GM18517 (cell line): Measurements from ENCODE around the gene EOLA1.
"Not testable (repeated sequence)": the region's sequence is repeated elsewhere in the genome, so short reads cannot be mapped to it uniquely, and the experiment has no call there.

Source experiments
- ATAC-seq: cut with Tn5 transposase; IDR thresholded peaks from one replicate; pipeline ENCODE4 v1.9.1; 2021; ENCODE audit warnings: mild to moderate bottlenecking, moderate library complexity; ENCODE audit not compliant: unreplicated experiment

EOLA1 gene

DNA sequence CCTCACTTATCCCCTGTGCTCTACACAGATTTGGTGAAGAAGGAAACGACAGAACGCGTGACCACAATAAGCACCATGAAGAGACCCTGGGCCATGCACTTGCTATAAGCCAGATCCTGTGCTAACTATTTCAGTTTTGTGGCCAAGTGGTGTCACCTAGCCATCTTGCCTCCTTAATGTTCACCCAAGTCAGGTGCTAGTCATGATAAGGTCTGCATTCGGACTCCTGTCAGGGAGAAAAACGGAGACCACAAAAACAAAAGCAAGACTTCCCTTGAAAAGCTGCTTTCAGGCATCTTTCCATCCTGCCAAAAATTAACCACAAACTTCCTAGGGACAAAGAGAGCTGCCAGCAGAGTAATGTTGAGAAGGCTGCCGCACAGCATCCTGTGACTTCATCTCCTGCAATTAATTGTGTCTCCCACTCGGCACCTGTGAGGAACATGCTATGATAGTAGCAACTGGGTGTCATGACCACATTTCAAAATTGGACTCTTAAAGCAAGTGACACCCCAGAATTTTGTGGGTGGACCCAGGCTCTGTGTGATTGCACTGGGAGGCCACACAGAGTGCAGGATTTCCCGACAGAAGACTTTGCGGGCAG lies 26.9 kb upstream of the EOLA1 start:
- ATAC-seq: no peak

DNA sequence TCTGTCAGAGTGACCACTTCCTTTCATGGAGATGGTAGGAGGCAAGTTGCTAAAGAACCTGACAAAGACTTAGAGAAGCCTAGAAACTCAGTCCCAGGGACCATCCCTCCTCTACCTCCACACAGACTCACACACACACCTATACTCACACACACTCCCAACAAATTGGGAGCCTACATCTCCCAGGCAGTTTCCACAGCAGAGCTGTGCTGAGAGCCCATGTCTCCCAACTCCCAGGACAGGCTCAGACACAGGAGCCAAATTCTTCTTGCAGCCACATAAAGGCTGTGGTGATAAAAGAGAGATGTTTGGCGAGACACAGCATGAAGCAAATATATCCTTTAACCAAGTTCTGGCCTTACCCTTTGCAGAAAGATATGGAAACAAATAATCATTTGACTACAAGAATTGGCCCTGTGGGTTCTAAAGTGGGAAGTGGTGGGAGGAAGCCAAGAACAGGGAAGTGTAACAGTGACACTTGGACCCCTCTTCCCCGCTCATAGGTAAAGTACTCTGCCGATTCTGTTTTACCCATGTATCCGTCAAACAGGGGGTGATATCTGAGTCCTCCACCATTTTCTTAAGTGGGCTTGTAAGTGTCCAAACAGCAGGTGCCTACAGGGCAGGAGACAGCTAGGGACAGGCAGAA lies 24.7 kb upstream of the EOLA1 start:
- ATAC-seq: no peak

DNA sequence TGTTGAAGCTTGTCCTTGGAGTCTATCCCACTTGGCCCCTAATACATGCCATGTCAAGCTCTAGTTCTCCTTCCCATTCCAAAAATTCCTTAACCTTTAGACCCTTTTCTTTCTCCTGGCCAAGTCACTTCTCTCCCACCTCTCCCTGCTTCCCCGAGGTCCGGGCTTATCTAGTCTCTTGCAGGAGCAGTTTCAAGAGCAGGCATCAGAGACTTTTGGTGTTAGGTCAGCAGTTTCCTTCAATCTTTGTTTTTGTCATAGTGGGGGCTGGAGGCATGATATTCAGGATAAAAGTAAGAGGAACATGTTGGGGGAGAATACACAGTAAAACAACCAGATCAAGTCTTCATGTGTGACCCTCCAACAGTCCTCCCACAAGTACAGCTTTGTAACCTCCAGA lies 24.2 kb upstream of the EOLA1 start:
- no peak for ATAC-seq

DNA sequence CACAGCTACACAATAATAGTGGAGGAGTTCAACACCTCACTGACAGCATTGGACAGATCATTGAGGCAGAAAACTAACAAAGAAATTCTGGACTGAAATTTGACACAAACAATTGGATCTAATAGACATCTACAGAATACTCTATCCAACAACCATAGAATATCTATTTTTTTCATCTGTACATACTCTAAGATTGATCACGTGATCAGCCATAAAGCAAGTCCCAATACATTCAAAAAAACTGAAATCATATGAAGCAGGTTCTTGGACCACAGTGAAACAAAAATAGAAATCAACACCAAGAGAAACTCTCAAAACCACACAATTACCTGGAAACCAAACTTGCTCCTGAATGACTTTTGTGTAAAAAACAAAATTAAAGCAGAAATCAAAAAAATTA lies 23.5 kb upstream of the EOLA1 start:
- ATAC-seq: no peak

DNA sequence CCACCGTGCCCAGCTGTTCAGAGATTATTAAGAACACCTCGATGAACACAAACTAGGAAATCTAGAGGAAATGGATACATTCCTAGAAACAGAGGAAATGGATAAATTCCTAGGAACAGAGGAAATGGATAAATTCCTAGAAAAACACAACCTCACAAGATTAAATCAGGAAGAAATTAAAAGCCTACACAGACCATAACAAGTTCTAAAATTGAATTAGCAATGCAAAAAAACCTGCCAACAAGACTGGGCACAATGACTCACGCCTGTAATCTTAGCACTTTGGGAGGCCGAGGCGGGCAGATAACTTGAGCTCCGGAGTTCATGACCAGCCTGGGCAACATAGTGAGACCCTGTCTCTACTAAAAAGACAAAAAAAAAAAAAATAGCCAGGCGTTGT lies 22.6 kb upstream of the EOLA1 start:
- no peak for ATAC-seq

DNA sequence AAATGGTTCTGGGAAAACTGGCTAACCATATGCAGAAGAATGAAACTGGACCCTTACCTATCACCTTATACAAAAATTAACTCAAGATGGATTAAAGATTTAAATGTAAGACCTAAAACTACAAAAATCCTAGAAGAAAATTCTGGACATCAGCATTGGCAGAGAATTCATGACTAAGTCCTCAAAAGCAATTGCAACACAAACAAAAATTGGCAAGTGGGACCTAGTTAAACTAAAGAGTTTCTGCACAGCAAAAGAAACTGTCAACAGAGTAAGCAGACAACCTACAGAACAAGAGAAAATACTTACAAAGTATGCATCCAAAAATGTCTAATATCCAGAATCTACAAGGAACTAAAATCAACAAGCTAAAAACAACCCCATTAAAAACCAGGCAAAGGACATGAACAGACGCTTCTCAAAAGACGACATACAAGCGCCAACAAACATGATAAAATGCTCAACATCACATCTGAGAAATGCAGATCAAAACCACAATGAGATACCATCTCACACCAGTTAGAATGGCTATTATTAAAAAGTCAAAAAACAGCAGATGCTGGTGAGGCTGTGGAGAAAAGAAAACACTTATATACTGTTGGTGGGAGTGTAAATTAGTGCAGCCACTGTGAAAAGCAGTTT lies 20.1 kb upstream of the EOLA1 start:
- ATAC-seq: not testable (repeated sequence)

DNA sequence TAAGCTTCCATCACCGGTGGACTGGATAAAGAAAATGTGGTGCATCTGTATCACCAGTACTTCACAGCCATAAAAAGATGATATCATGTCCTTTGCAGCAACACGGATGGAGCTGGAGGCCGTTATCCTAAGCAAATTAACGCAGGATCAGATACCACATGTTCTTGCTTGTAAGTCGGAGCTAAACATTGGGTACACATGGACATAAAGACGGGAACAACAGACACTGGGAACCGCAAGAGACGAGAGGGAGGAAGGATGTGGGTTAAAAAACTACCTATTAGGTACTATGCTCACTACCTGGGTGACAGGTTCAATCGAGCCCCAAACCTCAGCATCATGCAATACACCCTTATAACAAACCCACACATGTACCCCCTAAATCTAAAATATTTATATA lies 19.4 kb upstream of the EOLA1 start:
- no peak for ATAC-seq

DNA sequence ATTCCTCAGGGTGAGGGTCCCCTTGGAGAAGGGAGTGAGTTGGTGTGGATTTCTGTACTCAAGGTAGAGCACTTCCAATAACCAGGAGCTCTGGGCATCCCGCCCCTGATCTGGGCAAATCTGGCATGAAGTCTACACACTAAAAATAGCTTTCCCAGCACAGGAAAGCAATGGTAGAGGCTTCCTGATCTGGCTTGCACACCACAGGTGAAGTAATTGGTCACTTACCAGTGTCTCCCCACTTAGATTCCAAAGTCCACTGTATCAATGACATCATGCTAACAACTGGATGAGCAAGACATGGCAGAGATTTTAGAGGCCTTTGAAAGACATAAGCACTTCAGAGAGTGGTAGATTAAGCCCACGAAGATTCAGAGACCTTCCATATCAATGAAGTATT lies 17.9 kb upstream of the EOLA1 start:
- ATAC-seq: no peak

DNA sequence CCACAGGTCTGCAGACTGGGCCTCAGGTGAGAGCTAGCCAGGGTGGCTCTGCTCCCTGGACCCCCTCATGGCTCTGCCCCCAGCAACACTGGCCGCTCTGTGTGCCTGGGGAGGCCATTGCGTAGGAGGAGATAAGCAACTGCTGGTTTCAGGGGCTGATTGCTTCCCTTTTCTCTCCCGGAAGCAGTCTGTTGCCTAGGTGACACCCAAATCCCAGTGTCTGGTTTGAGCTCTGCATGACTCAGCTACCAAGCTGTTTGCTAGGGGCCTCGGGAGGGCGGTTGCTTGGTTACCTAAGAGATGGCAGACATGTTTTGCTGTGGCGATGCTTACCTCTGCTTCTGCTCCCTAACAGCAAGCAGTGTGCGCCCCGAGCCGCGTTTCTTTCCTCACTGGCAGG lies 15.4 kb upstream of the EOLA1 start:
- ATAC-seq: peak; percentile 92

DNA sequence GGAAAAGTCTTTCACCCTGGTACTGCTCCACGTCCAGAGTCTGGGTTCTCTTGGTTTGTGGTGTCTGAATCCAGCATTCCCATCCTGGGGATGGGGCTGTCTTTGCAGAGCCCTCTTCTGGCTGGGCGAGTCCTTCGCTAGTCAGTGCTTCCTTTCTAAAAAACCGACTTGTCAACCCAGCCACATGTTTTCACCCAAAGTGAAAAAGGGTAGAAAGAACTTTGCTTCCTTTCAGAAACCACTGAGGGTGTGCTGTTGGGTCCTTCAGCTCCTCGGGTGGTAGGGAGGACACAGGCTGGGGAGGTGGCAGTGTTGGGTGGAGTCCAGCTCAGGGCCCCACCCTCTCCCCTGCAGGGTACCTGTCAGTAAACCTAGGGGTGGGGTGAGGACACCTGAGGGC lies 14.9 kb upstream of the EOLA1 start:
- ATAC-seq: peak; percentile 42

DNA sequence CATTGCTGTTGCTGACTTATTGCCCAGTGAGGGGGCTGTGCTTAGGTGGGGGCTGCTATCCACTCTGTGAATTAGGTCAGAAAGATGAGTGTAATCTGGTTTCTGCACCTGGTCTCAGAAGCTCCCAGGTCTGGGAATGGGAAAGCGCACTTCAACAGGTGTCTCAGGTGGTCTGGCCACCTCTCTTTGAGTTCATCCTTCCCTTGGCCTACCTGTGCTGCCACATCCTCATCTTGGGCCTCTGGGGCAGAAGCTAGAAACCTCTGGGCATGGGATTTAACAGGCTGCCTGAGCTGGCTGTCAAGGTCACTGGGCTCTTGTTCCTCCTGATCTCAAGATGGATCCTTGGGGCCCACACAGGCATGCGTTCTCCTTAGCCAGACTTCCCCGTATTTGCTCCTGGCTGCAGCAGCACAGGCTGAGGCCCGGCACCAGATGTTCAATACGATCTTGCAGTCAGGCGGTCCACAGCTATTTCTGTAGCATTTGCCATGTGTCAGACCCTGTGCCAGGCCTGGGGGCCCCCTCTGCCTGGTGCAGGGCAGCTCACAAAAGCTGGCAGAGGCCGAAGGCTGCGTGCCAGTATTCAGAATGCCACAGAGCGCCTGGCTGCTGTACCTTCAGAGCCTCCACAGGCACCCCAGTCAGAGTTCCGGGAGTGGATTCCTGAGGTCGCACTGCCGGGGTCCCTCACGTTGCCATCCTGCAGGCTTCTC lies 14.3 kb upstream of the EOLA1 start:
- ATAC-seq: not testable (repeated sequence)

DNA sequence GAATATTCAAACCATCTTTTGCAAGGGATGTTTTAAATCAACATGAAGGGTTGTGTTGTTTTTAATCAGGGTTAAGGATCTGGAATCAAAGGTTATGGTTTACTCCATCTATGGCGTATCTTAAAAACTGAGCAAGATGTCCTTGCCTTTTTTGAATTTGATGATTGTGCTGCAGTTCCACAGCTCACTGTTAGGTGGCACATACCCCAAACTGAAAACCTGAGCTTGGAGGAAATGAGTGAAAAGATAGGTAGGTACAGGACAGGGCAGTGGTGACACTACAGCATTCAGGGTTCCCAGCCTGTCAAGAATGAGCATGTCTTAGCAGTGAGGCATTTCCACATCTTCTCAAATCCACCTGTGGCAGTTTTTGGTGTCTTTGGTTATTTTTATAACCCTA lies 13.1 kb upstream of the EOLA1 start:
- ATAC-seq: peak; percentile 33

DNA sequence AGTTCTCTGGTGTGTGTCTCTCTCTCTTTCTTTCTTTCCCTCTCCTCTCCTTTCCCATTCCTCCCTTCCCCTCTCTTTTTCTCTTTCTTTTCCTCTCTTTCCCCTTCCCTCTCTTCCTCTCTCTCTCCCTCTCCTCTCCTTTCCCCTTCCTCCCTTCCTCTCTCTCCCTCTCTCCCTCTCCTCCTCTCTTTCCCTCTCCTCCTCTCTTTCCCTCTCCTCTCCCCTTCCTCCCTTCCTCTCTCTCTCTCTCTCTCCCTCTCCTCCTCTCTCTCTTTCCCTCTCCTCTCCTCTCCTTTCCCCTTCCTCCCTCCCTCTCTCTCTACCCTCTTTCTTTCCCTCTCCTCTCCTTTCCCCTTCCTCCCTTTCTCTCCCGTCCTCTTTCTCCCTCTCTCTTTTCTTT lies 12.4 kb upstream of the EOLA1 start:
- no peak for ATAC-seq

DNA sequence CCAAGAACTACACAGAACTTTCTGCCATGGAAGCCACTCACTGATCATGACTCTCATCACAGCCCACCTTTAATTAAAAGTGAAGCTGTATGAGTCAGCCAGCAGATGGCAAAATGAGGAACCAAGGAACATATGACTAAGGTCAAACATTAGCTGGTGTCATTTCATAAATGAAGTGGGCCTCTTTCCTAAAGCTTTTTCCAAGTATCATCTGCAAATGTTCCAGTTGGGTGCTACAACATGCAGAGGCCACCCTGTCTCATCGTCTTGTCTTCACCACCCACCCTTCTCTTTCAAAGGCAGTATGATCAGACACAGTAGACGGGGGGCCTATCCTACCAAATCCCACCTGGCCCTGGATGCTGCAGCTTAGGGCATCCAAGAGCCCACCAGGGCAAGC lies 9.2 kb upstream of the EOLA1 start:
- peak; percentile 68 for ATAC-seq

DNA sequence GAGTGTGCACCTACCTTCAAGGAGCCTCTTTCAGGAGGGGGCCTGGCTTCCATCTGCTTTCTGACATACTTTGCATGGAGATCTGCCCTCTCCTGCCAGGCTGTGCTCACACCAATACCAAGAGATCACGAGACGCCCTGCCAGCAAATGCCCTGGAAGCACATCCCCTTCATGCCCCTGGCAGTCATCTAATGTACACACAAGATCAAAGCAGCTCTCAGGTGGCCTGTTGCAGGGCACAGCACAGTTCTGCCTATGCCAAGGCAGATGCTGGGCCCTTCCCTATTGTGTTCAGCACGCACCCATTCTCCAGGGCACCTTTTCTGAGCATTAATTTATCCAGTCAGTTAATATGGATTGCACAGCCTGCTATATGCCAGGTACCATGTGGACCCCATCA lies 7.9 kb upstream of the EOLA1 start:
- ATAC-seq: not testable (repeated sequence)

DNA sequence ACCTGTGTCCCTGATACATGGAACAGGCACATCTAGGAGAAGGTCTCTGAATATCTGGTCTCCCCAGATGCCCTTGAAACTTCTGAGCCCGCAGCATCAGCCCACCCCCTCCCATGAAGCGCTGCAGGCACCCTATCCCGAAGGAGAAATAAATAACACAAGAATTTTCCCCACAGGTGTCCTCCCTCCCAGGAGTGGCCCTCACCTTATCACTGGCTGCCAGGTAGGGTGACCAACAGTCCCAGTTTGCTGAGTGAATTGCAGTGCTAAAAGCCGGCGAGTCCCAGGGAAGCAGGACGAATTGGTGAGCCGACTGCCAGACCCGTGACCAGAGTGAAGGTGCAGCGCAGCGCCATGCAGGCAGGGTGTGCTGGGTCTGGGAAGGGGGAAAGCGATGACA lies 6.8 kb upstream of the EOLA1 start:
- not testable (repeated sequence) for ATAC-seq

DNA sequence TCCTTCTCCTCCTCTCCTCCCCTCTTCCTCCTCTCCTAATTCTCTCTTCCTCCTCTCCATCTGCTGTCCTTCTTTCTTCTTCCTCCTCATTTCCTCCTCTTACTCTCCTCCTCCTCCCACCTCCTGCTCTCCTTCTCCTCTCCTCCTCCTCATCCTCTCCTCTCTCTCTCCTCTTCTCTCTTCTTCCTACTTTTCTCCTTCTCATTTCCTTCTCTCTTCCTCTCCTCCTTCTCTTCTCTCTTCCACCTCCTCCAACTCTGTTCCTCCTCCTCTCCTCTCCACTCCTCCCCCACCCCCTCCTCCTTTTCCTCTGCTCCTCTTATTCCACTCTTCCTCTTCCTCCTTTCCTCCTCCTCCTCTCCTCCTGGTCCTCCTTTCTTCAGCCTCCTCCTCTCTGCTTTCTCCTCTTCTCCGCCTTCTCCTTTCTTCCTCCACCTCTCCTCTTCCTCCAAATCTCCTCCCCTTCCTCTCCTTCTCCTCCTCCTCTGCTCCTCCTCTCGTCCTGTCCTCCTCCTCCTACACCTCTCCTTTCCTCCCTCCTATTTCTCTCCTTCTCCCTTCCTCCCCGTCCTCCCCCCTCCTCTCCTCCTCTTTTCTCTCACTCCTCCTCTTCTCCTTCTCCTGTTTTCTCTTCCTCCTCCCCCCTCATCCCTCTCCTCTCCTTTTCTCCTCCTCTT lies 5.7 kb upstream of the EOLA1 start:
- not testable (repeated sequence) for ATAC-seq

DNA sequence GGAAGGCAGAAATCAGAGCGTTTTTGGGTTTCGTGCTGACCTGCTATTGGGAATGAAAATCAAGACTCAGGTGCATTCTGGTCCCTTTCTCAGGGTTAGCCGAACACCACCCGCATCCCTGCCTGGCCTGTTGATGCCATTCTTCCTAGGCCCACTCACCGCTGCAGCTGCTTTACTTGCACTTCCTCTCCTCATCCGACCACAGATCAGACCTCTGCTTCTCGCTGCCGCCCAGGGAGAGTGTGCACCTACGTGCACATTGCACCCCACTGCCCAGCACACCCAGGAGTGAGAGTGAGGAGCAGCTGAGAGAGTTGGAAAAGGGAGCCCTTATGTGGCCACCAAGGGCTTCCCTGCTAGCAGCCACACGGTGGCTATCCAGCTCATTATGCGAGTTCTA lies 3.3 kb upstream of the EOLA1 start:
- ATAC-seq: not testable (repeated sequence)

DNA sequence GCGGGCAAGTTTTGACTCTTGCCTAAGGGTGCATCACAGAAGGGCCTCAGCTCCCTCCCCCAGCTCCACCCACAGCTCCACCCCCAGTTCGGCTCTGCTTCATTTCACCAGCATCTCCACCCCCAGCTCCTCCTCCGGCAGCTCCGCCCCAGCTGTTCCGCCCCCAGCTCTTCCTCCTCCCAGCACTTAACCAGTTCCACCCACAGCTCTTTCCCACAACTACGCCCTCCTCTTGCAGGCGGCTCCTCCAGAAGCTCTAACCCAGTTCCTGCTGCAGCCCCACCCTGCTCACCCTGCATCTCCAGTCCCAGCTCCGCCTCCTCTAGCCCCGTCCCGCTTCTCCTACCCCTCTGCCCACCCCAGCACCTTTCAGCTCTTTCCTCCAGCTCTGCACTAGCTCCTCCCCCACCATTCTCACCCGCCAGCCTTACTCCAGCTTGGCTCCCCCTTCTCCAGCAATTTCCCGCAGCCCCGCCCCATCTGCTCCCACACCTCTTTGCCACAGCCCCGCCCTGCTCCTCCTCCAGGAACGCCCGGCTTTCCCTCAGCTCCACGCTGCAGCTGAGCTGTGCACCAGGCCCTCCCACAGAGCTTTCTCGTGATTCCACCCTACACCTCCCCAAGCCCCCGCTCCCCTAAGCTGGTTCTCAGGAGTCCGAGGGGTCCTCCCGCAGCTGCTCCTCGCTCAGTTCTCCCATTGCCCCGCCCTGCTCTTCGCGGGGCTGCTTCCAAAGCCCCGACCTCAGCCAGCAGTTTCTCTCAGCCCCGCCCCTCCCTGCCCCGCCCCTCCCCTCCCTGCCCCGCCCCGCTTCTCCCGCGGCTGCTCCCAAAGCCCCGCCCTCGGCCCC lies 1.3 kb upstream of the EOLA1 start:
- ATAC-seq: peak; percentile 51

DNA sequence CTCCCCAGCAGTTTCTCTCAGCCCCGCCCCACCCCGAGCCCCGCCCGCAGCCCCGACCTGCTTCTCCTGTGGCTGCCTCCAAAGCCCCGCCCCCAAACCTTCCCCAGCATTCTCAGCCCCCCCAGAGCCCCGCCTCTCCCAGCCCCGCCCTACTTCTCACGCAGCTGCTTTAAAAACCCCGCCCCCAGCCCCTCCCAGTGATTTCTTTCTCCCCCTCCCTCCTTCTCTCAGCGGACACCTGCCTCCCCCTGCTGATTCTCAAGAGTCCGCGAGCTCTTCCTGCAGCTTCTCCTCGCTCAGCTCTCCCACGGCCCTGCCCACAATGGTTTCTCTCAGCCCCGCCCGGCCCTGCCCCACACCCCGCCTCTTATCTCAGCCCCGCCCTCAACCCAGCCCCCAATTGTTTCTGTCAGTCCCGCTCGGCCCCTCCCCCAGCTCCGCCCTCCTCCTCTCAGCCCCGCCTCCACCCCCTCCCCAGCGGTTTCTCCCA lies 636 bp upstream of the EOLA1 start:
- ATAC-seq: no peak
